ENCODE results near the gene KDM5C.

Gene KDM5C

GRCh38 chrX:53257166-53257565, 32.2 kb upstream of the KDM5C start:
- Histone ChIP-seq H3F3A (ENCODE audit: control insufficient read depth, insufficient read depth) (no peaks in the 10 kb centered on the region), H3K36me3 (ENCODE audit: control insufficient read depth, low read length) (no peaks in the 10 kb centered on the region), H3K9me3 (ENCODE audit: control insufficient read depth, insufficient read depth, low read length) (no peaks in the 10 kb centered on the region), H3K27me3 (ENCODE audit: control insufficient read depth, low read length) (no peaks in the 10 kb centered on the region), H4K20me1 (ENCODE audit: control insufficient read depth, insufficient read depth, low read depth, low read length) (no peaks in the 10 kb centered on the region), H3K4me3 (ENCODE audit: low read length) (no peak overlapping the region), H3K27ac (ENCODE audit: low read depth, low read length) (no peak overlapping the region), H3K4me1 (ENCODE audit: control insufficient read depth, low read length) (peaks cover 13% of the 10 kb centered on the region), H3K4me2 (ENCODE audit: low read length) (no peak overlapping the region), H3K9me2 (replicated peaks; ENCODE audit: control insufficient read depth, low read length) (no peaks in the 10 kb centered on the region), H3K79me2 (ENCODE audit: control insufficient read depth, low read length) (no peaks in the 10 kb centered on the region)
- TF ChIP-seq EZH2phosphoT487 (IDR thresholded peaks at IDR 0.05; ENCODE audit: borderline replicate concordance, low read length) (no peak), CTCF (IDR thresholded peaks at IDR 0.05; ENCODE audit: low read depth, low read length, poor library complexity, severe bottlenecking) (no peak)

- Histone ChIP-seq H4K20me1 (ENCODE audit: control insufficient read depth, insufficient read depth, low read depth, low read length) (no peaks in the 10 kb centered on the region), H3K27ac (ENCODE audit: low read depth, low read length) (no peak overlapping the region), H3K4me3 (ENCODE audit: low read length) (no peak overlapping the region), H3K27me3 (ENCODE audit: control insufficient read depth, low read length) (no peaks in the 10 kb centered on the region), H3K4me2 (ENCODE audit: low read length) (no peak overlapping the region), H3K4me1 (ENCODE audit: control insufficient read depth, low read length) (peaks cover 7% of the 10 kb centered on the region), H3K9me3 (ENCODE audit: control insufficient read depth, insufficient read depth, low read length) (no peaks in the 10 kb centered on the region), H3K36me3 (ENCODE audit: control insufficient read depth, low read length) (no peaks in the 10 kb centered on the region), H3K79me2 (ENCODE audit: control insufficient read depth, low read length) (no peaks in the 10 kb centered on the region), H3K9me2 (replicated peaks; ENCODE audit: control insufficient read depth, low read length) (no peaks in the 10 kb centered on the region), H3F3A (ENCODE audit: control insufficient read depth, insufficient read depth) (no peaks in the 10 kb centered on the region)
- TF ChIP-seq CTCF (IDR thresholded peaks at IDR 0.05; ENCODE audit: low read depth, low read length, poor library complexity, severe bottlenecking) (no peak), EZH2phosphoT487 (IDR thresholded peaks at IDR 0.05; ENCODE audit: borderline replicate concordance, low read length) (no peak)
Measured at GRCh38 chrX:53256446-53257041, 31.5 kb upstream of the KDM5C start.

DNA sequence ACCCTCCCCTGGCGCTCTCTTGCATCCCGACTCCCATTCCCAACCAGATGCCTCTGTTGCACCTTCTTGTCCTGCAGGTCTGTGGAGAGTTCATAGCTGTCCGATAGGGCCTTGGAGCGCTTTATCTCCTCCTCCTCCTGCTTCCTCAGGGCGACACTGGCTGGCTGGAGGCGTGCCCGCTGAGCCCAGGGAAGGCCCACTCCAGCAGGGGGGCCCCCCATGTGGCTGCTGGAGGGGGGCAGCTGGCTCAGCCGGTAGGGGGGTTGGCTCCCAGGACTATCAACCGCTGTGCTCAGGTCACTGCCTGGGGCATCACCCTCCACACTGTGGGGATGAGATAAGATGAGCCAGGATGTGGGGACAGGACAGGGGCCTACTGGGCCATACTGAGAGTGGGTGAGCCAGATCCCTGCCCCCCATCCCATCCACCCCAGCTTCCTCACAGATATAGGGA, 30.8 kb upstream of the KDM5C start:
- no peak overlapping the region for H3K4me3 ChIP-seq (ENCODE audit: low read length)
- no peaks in the 10 kb centered on the region for H3K4me1 ChIP-seq (ENCODE audit: control insufficient read depth, low read length)
- no peak overlapping the region for H3K27ac ChIP-seq (ENCODE audit: low read depth, low read length)
- H3F3A ChIP-seq (ENCODE audit: control insufficient read depth, insufficient read depth): no peaks in the 10 kb centered on the region
- no peak for TF ChIP-seq CTCF (IDR thresholded peaks at IDR 0.05; ENCODE audit: low read depth, low read length, poor library complexity, severe bottlenecking)
- TF ChIP-seq EZH2phosphoT487 (IDR thresholded peaks at IDR 0.05; ENCODE audit: borderline replicate concordance, low read length): no peak
- no peaks in the 10 kb centered on the region for H3K36me3 ChIP-seq (ENCODE audit: control insufficient read depth, low read length)
- H3K4me2 ChIP-seq (ENCODE audit: low read length): no peak overlapping the region
- no peaks in the 10 kb centered on the region for H3K9me2 ChIP-seq (replicated peaks; ENCODE audit: control insufficient read depth, low read length)
- H4K20me1 ChIP-seq (ENCODE audit: control insufficient read depth, insufficient read depth, low read depth, low read length): no peaks in the 10 kb centered on the region
- H3K9me3 ChIP-seq (ENCODE audit: control insufficient read depth, insufficient read depth, low read length): no peaks in the 10 kb centered on the region
- H3K27me3 ChIP-seq (ENCODE audit: control insufficient read depth, low read length): no peaks in the 10 kb centered on the region
- H3K79me2 ChIP-seq (ENCODE audit: control insufficient read depth, low read length): no peaks in the 10 kb centered on the region

Measured in DOHH2 (cell line).